GM19099 (cell line): ENCODE data around the gene CLPTM1L.

Experiments
- POLR2A ChIP-seq: IDR thresholded peaks from 3 replicates; pipeline ENCODE4 v1.6.1; 2011; ENCODE audit warnings: low read depth; ENCODE audit not compliant: insufficient read length; ENCODE audit errors: extremely low read depth

The CLPTM1L gene

GRCh38 chr5:1384521-1384920 lies 39.6 kb upstream of the CLPTM1L start:
- no peak for TF ChIP-seq POLR2A

- TF ChIP-seq POLR2A, result no peak
These were observed 39.0 kb upstream of the CLPTM1L start for GRCh38 chr5:1383886-1384401.

GRCh38 chr5:1383344-1383743 lies 38.4 kb upstream of the CLPTM1L start:
- TF ChIP-seq POLR2A, result no peak

GRCh38 chr5:1382248-1382700 lies 37.4 kb upstream of the CLPTM1L start:
- no peak for TF ChIP-seq POLR2A

- no peak for TF ChIP-seq POLR2A
These were observed 36.7 kb upstream of the CLPTM1L start for GRCh38 chr5:1381370-1382247.

GRCh38 chr5:1380910-1381309 lies 36.0 kb upstream of the CLPTM1L start:
- TF ChIP-seq POLR2A, result no peak

GRCh38 chr5:1380011-1380817 lies 35.3 kb upstream of the CLPTM1L start:
- no peak for TF ChIP-seq POLR2A

GRCh38 chr5:1378866-1379659 lies 34.2 kb upstream of the CLPTM1L start:
- no peak for TF ChIP-seq POLR2A

GRCh38 chr5:1378096-1378495 lies 33.2 kb upstream of the CLPTM1L start:
- no peak for TF ChIP-seq POLR2A

GRCh38 chr5:1376981-1377380 lies 32.1 kb upstream of the CLPTM1L start:
- no peak for TF ChIP-seq POLR2A

- TF ChIP-seq POLR2A, result no peak
These were observed 31.2 kb upstream of the CLPTM1L start for GRCh38 chr5:1375871-1376810.

- no peak for TF ChIP-seq POLR2A
These were observed 29.8 kb upstream of the CLPTM1L start for GRCh38 chr5:1374679-1375055.

GRCh38 chr5:1374030-1374678 lies 29.3 kb upstream of the CLPTM1L start:
- TF ChIP-seq POLR2A, result no peak

GRCh38 chr5:1371218-1371971 lies 26.5 kb upstream of the CLPTM1L start:
- TF ChIP-seq POLR2A, result no peak
